ENCODE results near the gene HAUS8. TPM values are rescaled to one million over a fixed set of nuclear protein-coding genes. Genes with fewer than 3 reads are reported as not detected.

The HAUS8 gene
- total and polyA plus RNA-seq, 2 of the 8 experiments (the other 6 are each of a cell fraction or from before 2014, with no cell fraction given) = 18.4 to 23.2 TPM

- no peaks in the 10 kb centered on the region for H3K23me2 ChIP-seq (ENCODE audit: low read depth, low read length)
- no peak overlapping the region for H3K56ac ChIP-seq (replicated peaks; ENCODE audit: insufficient read length, low read depth, low read length)
- no peak overlapping the region for H3K9ac ChIP-seq (replicated peaks in 1 of 4; ENCODE audit: extremely low read depth in 1 of 4, low read depth in 3 of 4, low read length in 3 of 4)
- peaks cover 0 to 55% of the 10 kb centered on the region in 2 experiments; a peak in 2 of 4 replicates for H3K79me2 ChIP-seq (ENCODE audit: control insufficient read depth in 1 of 2, insufficient read depth in 2 of 2, low read length in 2 of 2)
- no peak overlapping the region for H4K91ac ChIP-seq (replicated peaks; ENCODE audit: insufficient read length, low read length)
- no peak overlapping the region for H3K18ac ChIP-seq (ENCODE audit: extremely low read depth, low read length)
- no peak overlapping the region for H2AFZ ChIP-seq (ENCODE audit: low read length)
- H2BK5ac ChIP-seq (ENCODE audit: low read depth, low read length) = no peak overlapping the region
- H2BK120ac ChIP-seq (replicated peaks; ENCODE audit: low read depth, low read length) = no peak overlapping the region
- no peaks in the 10 kb centered on the region; a peak in 1 of 8 replicates for H3K36me3 ChIP-seq (ENCODE audit: control insufficient read depth in 2 of 4, insufficient read depth in 4 of 4, low read length in 3 of 4)
- peaks cover 15% of the 10 kb centered on the region for H3K79me1 ChIP-seq (ENCODE audit: low read depth, low read length)
- no peak overlapping the region for H4K8ac ChIP-seq (ENCODE audit: extremely low read depth, insufficient read depth, low read length)
- H3K4me3 ChIP-seq (ENCODE audit: extremely low read depth in 1 of 4, insufficient read depth in 2 of 4, low read depth in 3 of 4, low read length in 4 of 4) = no peak overlapping the region
- FAIRE-seq (no peak), DNase-seq (ENCODE audit: low read depth in 1 of 2, low spot score in 2 of 2) (no peak)
- H2BK12ac ChIP-seq (ENCODE audit: low read depth, low read length) = no peak overlapping the region
- H2AK5ac ChIP-seq (ENCODE audit: low read depth, low read length) = no peak overlapping the region
- H2BK20ac ChIP-seq (ENCODE audit: low read length) = no peak overlapping the region
- no peaks in the 10 kb centered on the region; a peak in 1 of 7 replicates for H3K4me1 ChIP-seq (replicated peaks in 1 of 4; ENCODE audit: control insufficient read depth in 3 of 4, insufficient read depth in 4 of 4, low read length in 3 of 4)
- H2BK15ac ChIP-seq (ENCODE audit: low read length) = no peak overlapping the region
- H3K4me2 ChIP-seq (ENCODE audit: insufficient read depth in 1 of 2, low read depth in 2 of 2, low read length in 2 of 2) = no peak overlapping the region
- no peak overlapping the region for H3K14ac ChIP-seq (ENCODE audit: insufficient read length)
- H3K27me3 ChIP-seq (replicated peaks in 1 of 4; ENCODE audit: control insufficient read depth in 3 of 4, extremely low read depth in 1 of 4, insufficient read depth in 3 of 4, low read length in 3 of 4) = no peaks in the 10 kb centered on the region
- POLR2A ChIA-PET (ENCODE audit: partially characterized antibody) = interaction anchor here (0.6 to 1.4 kb wide), 4 partner anchors 9 to 98 kb away, joined by 3 to 8 read pairs (median 5); partner anchors contain the start of gene MYO9B
- H4K5ac ChIP-seq (ENCODE audit: insufficient read length, low read depth, low read length) = no peak overlapping the region
- no peak overlapping the region for H3K27ac ChIP-seq (ENCODE audit: low read depth, low read length)
- no peaks in the 10 kb centered on the region for H3K9me3 ChIP-seq (ENCODE audit: insufficient read depth in 2 of 2, low read depth in 1 of 2, low read length in 1 of 2)
- CTCF ChIA-PET (ENCODE audit: partially characterized antibody) = interaction anchor here (0.6 to 1.2 kb wide), 3 partner anchors 9 to 244 kb away, joined by 3 to 4 read pairs (median 3); no protein-coding TSS in a partner anchor
- no peak overlapping the region for H3K4ac ChIP-seq (replicated peaks; ENCODE audit: insufficient read length, low read depth, low read length)
- no peak overlapping the region for H3K23ac ChIP-seq (ENCODE audit: insufficient read length)
- 98% methylated on average over 11 of the region's 14 CpGs; no CpG with 5 or more reads in 1 of the 2 experiments for WGBS, 2 experiments (ENCODE audit: extremely low coverage in 1 of 2, insufficient coverage in 1 of 2, insufficient read length in 1 of 2, insufficient replicate concordance in 2 of 2, low coverage in 1 of 2, low lambda C conversion rate in 2 of 2, missing lambda C conversion rate in 1 of 2)
- peaks cover 4 to 24% of the 10 kb centered on the region in 2 experiments for H4K20me1 ChIP-seq (replicated peaks in 1 of 2; ENCODE audit: control insufficient read depth in 1 of 2, insufficient read depth in 2 of 2, low read length in 2 of 2)
- TF ChIP-seq POLR2AphosphoS5 (IDR thresholded peaks at IDR 0.05; ENCODE audit: low read depth, low read length) (no peak), HDAC2 (IDR thresholded peaks at IDR 0.05; ENCODE audit: borderline replicate concordance in 1 of 2, low read depth in 2 of 2, low read length in 2 of 2) (no peak), MAFK (IDR thresholded peaks at IDR 0.05; ENCODE audit: low read depth, low read length) (no peak), GTF2F1 (IDR thresholded peaks at IDR 0.05; ENCODE audit: borderline replicate concordance, low read depth, low read length) (no peak), JUND (IDR thresholded peaks at IDR 0.05; ENCODE audit: low read length) (no peak), RBBP5 (IDR thresholded peaks at IDR 0.05; ENCODE audit: borderline replicate concordance, low read depth, low read length) (no peak), HDAC6 (IDR thresholded peaks at IDR 0.05; ENCODE audit: low read depth, low read length) (no peak), CHD2 (IDR thresholded peaks at IDR 0.05; ENCODE audit: low read length) (no peak), MAX (IDR thresholded peaks at IDR 0.05) (no peak), USF2 (IDR thresholded peaks at IDR 0.05; ENCODE audit: low read length) (no peak), SIX5 (IDR thresholded peaks at IDR 0.05; ENCODE audit: low read depth, low read length) (no peak), NRF1 (IDR thresholded peaks at IDR 0.05; ENCODE audit: low read depth, low read length) (no peak), SP2 (IDR thresholded peaks at IDR 0.05; ENCODE audit: low read length) (no peak), TCF12 (IDR thresholded peaks at IDR 0.05; ENCODE audit: low read depth, low read length) (no peak)
Measured at GRCh38 chr19:17086120-17086519, 10.9 kb upstream of the HAUS8 start.

Data from H1 (cell line).